ENCODE results near the gene GNPTAB.
"Not testable (repeated sequence)": the region's sequence is repeated elsewhere in the genome, so short reads cannot be mapped to it uniquely, and the experiment has no call there.

The GNPTAB gene

DNA sequence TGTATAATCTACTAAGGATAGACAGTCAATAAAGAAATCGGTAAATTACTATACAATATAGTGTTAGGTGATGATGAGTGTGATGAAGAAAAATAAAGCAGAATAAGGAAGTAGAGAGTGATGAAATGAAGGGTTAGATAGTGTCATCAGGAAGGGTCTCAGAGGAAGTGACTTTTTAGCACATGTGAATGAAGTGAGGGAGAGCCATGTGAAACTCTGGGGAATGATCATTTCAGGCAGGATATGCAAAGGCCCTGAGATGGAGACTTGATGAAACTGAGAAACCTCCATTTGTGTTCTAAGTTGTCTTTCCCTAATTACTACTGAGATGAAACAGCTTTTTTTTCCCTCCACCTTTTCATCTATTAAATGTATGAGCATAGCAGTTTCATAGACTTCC is 19.4 kb upstream of the GNPTAB start:
- DNase-seq: no peak

DNA sequence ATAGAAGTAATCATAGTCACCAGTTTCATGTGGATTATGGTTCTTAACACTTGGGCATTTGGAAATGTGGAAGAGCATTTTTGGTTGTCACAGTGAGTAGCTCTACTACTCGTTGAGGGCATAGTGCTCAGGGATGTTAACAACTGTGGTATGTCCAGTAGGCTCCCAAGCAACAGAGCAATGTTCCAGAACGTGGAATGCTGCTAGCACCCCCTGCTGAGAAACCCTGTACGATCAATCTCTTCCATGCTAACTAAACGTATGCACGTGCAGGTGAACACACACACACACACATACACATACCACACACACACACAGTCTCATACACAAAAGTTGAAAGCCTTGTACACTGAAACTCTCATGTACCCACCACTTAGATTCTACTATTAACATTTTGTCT is 16.6 kb upstream of the GNPTAB start:
- no peak for DNase-seq

DNA sequence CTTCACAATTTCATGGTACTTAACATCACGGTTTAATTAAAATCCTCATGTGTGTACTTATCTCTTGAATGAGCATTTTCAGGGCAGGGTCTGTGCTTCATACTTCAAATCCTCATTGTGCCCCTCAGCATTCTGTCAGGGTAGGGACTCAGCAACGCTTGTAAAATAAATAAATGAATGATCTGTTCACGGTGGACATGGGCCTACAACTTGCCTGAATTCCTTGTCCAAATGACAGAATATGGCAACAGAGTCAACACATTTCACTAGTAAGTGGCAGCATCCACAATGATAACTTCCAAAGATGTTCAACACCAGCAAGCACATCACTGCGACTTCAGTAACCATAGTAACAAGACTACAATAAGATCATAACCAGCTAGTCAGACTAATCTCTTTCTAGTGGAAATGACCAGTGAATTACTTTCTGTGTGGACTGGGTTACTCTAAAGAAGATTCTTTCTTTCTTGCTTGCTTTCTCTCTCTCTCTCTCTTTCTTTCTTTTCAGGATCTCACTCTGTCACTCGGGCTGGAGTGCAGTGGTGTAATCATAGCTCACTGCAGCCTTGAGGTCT is 14.5 kb upstream of the GNPTAB start:
- no peak for DNase-seq

DNA sequence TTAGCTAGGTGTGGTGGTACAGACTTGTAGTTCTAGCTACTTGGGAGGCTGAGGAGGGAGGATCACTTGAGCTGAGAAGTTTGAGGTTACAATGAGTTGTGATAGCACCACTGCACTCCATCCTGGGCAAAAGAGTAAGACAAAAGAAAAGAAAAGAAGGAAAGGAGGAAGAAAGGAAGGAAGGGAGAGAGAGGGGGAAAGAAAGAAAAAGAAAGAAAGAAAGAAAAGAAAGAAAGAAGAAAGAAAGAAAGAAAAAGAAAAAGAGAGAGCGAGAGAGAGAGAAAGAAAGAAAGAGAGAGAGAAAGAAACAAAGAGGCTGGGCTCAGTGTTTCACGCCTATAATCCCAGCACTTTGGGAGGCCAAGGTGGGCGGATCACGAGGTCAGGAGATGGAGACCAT is 10.3 kb upstream of the GNPTAB start:
- no peak for DNase-seq

DNA sequence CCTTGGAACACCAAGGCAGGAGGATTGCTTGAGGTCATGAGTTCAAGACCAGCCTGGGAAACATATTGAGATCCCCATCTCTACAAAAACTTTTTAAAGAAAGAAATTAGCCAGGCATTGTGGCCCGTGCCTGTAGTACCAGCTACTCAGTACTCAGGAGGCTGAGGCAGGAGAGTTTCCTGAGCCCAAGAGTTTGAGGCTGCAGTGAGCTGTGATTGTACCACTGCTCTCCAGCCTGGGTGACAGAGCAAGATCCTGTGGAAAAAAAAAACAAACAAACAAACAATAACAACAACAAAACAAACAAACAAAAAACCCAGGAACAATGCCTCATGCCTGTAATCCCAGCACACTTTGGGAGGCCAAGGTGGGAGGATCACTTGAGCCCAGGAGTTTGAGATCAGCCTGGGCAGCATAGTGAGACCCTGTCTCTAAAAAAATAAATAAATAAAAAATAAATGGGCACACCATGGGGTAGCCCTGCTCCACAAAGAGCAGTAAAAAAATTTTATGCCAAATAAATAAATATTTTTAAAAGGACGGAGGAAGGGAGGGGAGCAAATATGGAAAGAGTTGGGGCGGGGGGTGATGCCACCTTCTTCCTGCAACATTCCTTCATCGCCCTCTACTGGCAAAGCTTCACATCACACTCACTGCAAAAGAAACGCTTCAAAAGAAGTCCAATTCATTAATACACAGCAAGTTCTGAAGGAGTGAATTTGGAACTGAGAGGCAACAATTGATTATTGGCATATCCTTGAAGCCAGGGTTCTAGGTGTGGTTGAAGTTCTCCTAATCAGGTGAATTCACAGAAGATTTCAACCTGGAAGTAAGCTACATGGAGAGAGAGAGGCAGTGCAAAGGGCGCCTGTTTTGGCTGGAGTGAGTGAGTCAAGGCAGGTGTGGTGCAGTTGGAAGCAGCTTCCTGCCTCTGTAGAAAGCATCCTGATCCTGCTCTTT is 8.8 kb upstream of the GNPTAB start:
- DNase-seq: peak; percentile 69 to 78

DNA sequence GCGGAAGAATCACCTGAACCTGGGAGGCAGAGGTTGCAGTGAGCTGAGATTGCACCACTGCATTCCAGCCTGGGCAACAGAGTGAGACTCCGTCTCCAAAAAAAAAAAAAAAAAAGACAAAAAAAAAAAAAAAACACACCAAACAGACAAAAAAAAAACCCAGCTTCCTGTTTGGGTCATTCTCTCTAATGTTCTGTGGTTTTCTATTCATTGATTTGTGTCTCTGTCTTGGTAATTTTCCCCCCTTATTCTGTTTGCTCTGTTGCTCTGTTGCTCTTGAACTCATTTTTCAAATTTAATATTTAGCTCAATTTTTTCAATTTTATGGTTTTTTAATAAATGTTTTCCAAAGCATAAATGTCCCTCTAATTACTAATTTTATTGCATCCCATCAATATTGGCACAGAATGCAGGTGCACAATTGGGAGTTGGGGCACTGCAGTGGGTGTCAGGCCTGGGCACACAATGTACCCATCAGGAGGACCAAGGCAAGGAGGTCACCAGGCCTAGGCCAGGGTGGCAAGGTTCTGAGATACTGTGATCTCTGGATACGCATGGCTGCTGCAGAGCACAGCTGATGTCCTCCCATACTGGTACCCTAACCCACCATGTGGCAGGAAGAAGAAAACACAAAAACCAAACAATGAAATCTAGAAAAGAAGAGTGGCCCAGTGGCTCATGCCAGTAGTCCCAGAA is 8.0 kb upstream of the GNPTAB start:
- no peak for DNase-seq

DNA sequence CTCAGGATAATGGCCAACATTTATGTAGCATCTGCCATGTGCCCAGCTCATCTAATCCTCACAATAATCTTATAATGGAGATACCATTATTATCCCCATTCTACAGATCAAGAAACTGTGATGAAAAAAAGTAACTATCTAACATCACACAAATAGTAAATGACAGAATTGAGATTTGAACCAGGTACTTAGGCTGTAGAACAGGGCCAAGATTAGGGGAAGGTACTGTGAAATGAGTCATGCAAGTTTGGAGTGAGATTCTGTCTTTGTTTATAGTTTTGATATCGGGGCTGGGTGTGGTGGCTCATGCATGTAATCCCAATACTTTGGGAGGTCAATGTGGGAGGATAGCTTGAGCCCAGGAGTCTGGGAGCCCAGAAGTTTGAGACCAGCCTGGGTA is 1.3 kb upstream of the GNPTAB start:
- no peak for DNase-seq

DNA sequence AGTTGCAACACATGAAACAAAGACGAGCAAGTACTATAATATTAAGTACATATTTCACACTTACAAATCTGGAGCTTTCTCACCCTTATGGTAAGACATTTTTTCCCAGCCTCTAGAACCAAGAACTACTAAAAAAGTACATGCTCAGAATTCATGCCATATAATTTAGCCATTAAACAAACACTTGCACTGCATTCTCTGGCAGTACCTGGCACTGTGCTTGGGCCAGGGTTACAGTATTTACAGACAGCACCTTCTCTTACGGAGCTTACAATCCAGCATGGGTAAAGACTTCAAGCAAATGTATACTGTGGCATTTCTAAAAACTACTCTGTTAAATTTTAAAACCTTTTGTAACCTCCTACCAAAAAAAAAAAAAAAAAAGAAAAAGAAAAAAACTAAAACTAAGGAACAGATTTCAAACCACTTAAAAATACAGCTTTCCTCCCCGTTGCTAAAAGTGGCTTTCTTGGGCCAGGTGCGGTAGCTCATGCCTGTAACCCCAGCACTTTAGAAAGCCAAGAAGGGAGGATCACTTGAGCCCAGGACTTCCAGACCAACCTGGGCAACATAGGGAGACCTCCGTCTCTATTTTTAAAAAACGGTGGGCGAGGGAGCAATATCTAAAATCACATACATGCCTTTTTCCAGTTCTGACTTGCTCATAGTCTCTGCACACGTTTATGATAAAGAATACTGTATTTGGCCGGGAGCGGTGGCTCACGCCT is 956 bp downstream of the GNPTAB start:
- no peak for DNase-seq

DNA sequence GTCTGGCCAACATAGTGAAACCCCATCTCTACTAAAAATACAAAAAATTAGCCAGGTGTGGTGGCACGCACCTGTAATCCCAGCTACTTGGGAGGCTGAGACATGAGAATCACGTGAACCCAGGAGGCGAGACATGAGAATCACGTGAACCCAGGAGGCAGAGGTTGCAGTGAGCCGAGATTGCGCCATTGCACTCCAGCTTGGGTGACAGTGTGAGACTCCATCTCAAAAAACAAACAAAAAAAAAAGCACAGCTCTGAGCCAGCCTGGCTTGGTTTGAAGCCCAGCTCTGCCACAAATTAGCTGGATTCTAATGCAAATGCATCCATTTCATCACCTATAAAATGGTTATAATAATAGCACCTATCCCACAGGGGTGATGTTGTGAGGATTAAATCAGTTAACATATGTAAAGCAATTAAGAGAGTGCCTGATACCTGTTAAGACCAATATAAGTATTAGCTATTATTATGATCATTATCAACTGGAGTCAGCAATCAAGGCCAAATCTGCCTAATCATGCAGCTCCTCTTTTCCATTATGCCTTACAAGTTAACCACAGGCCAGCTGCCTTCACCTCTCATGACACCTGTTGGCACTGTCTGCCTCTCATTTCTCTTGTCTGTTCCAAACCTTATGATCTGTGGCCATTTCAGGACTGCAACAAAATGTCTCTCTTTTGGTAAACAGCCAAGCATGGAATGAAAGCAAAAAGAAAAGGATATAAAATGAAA is 2.1 kb downstream of the GNPTAB start:
- no peak for DNase-seq

DNA sequence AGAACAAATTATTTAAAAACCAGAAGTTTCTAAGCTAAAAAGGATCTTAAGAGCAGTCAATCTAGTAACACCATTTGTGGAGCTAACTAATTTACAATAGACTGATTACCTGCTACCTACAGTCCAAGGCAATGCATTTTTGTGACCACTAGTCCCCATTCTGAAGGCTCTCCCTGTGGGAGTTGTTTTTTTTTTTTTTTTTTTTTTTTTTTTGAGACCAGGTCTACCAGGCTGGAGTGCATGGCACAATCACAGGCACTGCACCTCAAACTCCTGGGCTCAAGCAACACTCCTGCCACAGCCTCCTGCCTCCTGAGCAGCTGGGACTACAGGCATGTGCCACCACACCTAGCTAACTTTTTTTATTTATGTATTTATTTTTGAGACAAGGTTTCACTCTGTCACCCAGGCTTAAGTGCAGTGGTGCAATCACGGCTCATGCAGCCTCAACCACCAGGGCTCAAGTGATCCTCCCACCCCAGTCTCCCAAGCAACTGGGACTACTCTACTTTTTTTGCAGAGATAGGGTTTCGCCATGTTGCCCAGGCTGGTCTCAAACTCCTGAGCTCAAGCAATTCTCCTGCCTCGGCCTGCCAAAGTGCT is 3.9 kb downstream of the GNPTAB start:
- no peak for DNase-seq

DNA sequence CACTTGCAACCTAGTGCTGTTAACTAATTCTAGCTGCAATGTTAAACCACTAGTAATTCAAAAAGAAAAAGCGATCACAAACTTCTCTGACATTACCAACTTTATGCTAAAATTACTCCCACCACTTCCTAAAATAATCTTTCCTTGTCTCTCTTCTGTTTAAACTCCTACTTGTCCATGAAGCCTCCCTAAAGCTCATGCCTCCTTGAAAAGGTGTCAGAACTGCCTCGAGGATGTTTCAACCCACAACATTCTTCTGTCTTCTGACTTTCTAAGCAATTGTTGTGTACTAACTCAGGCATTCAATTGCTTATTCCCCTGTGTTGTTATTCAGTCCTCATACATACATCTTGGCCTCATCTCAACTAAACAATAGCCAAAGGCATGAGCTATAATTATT is 5.9 kb downstream of the GNPTAB start:
- no peak for DNase-seq

DNA sequence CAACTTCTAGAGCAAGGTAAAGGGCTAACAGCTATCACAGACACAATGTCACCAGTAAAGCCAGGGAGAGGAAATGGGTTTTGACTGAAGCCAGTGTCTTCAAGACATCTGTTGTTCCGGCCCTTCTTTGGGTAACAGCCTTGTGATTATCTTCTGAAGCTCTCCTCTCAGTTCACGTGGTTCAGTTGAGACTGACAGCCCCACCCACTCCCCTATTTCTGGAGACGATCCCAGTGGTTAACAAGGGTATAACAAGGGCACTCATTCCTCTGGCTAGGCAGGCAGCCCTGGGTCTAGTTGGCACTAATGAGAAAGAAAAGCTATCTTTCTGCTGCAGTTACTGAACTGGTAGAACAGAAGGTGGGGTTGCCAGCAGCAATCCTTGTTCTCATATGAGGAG is 6.9 kb downstream of the GNPTAB start:
- DNase-seq: peak; percentile 73 to 84

DNA sequence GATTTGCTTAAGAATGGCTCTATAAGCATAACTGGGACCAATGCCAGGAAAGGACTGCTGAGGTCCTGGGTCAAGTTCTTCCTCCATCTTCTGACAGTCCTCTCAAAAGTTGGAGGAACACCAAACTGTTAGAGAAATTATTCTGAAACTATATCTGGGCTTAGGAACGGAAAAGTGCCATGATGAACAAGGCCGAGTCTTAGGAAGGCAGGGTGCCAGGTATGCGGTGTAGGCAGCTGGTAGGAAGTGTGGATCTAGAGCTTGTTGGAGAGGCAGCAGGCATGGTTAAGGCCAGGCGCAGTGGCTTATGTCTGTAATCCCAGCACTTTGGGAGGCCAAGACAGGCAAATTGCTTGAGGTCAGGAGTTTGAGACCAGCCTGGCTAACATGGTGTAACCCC is 7.7 kb downstream of the GNPTAB start:
- DNase-seq: no peak

DNA sequence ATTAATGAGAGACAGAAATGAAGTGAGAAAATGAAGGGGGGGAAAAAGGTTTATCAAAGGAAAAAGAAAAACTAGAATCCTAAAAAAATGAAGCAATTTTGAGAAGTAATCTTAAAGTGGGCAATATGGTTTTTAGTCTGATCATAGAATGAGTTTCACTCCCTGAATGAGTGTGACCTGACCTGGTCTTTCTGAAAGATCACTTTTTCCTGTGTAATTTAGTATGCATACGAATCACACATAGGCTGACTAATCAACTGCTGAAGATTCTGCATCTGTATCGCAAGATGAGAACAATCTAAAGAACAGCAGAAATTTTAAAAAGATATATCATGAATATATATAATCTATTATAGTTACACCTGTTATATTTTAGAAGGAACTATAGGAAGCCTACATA is 11.3 kb downstream of the GNPTAB start:
- DNase-seq: no peak

DNA sequence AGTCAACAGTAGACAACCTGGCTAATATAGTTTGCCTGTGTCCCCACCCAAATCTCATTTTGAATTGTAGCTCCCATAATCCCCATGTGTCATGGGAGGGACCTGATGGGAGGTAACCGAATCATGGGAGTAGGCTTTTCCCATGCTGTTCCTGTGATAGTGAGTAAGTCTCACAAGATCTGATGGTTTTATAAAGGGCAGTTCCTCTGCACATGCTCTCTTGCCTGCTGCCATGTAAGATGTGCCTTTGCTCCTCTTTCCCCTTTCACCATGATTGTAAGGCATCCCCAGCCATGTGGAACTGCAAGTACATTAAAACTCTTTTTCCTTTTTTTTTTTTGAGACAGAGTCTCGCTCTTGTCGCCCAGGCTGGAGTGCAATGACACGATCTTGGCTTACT is 12.1 kb downstream of the GNPTAB start:
- not testable (repeated sequence) for DNase-seq

DNA sequence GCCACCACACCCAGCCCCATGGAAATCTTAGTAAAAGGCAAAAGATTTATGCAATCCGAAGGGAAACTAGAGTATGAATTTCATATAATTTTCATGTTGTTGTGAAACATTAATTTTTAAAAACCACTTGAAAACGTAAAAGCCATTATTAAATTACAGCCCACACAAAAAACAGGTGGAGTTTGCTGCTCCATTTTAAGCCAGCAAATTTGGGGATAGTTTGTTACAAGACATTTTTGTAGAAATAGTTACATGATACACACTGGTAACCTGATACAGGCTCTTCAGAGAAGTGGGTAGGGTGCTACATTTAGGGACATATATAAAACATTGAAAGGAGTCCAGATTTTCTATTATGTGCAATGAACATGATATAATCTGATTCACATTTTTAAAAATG is 17.6 kb downstream of the GNPTAB start:
- DNase-seq: no peak

DNA sequence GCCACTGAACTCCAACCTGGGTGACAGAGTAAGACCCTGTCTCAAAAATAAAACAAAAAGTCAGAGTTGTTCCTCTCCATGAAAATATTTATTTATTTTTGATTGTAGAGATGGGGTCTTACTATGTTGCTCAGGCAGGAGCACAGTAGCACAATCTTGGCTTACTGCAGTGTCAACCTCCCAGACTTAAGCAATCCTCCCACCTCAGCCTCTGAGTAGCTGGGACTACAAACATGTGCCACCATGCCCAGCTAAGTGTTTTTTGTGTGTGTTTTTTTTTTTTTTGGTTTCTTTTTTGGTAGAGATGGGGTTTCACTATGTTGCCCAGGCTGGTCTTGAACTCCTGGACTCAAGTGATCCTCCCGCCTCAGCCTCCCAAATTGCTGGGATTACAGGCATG is 18.0 kb downstream of the GNPTAB start:
- not testable (repeated sequence) for DNase-seq

DNA sequence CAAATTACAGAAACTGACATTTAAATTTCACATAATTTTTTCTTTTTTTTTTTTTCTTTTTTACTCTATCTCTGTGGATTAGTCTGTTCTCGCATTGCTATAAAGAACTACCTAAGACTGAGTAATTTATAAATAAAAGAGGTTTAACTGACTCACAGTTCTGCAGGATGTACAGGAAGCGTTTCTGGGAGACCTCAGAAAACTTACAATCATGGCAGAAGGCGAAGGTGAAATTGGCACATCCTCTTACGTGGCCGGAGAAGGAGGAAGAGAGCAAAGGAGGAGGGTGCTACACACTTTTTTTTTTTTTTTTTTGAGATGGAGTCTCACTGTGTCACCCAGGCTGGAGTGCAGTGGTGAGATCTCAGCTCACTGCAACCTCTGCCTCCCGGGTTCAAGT is 19.4 kb downstream of the GNPTAB start:
- DNase-seq: not testable (repeated sequence)

DNA sequence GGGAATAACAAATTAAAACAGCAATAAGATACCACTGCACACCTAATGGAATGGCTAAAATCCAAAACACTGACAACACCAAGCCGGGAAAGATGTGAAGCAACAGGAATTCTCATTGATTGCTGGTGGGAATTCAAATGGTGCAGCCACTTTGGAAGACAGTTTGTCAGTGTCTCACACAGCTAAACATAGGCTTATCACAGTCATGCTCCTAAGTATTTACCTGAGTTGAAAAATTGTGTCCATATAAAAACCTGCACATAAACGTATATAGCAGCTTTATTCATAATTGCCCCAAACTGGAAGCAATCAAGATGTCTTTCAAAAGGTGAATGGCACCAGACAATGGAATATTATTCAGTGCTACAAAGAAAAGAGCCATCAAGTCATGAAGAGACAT is 21.6 kb downstream of the GNPTAB start:
- DNase-seq: no peak

DNA sequence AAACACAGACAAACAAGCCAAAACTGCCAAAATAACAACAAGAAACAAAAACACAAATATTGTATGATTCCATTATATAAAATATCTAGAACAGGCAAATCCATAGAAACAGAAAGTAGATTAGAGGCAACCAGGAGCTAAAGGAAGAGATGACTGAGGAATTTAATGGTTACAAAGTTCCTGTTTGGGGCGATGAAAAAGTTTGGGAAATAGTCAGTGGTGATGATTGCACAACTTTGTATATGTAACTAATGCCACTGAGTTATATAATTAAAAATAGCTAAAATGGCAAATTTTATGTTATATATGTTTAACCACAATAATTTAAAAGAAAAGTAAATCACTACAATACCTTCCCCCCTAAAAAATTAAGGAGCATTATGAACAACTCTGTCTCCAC is 24.5 kb downstream of the GNPTAB start:
- DNase-seq: no peak

DNA sequence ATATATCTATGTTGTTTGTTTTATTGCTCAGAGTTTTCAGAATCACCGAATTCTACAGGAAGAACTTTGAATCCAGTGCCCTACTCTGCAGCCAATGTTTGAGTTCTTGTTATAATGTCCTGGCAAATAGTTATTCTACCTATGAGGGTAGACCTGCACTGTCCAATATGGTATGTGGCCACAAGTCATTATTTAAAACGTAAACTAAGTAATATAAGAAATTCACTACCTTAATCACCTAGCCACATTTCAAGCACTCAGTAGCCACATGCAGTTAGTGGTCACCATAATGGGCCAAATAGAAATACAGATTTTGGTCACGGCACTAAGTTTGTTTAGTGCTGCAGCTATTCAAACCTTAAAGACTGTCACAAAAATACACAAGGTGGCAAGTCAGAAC is 26.4 kb downstream of the GNPTAB start:
- no peak for DNase-seq

DNA sequence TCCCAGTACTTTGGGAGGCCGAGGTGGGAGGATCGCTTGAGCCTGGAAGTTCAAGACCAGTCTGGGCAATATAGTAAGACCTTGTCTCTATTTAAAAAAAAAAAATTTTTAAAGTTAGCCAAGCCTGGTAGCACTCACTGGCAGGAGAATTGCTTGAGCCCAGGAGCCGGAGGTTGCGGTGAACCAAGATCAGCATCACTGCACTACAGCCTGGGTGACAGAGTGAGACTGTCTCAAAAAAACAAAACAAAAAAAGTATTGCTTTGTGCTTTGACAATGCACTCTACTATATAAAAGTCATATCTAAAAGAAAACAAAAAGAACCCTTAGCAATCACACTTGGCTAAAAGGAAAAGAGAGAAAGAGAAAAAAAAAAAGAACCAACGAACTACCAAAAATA is 26.8 kb downstream of the GNPTAB start:
- peak in 1 of 2 donors; percentile 17 for DNase-seq
